Progenitor cell of endocrine pancreas (in vitro differentiated cells): ENCODE data around the gene UBE2U. TPM values are rescaled to one million over a fixed set of nuclear protein-coding genes. Genes with fewer than 3 reads are reported as not detected.

ENCODE experiments used
- DNase-seq: peaks from one replicate; pipeline ENCODE4 v3.0.0; 2021; ENCODE audit warnings: low spot score; ENCODE audit not compliant: unreplicated experiment
- H3K27ac Mint-ChIP-seq: 2 replicates; pipeline ENCODE4 v1.8.0; 2021; ENCODE audit warnings: mild to moderate bottlenecking, moderate library complexity, mixed read lengths
- H3K27me3 Mint-ChIP-seq: 2 replicates; pipeline ENCODE4 v1.8.0; 2021; ENCODE audit warnings: mixed read lengths
- H3K36me3 Mint-ChIP-seq: 2 replicates; pipeline ENCODE4 v1.8.0; 2022; ENCODE audit warnings: mixed read lengths; ENCODE audit not compliant: insufficient read depth
- H3K4me1 Mint-ChIP-seq: 2 replicates; pipeline ENCODE4 v1.8.0; 2021; ENCODE audit warnings: low read depth, mixed read lengths
- H3K4me3 Mint-ChIP-seq: 2 replicates; pipeline ENCODE4 v1.8.0; 2021; ENCODE audit warnings: low read depth, mild to moderate bottlenecking, moderate library complexity, mixed read lengths
- H3K9me3 Mint-ChIP-seq: 2 replicates; pipeline ENCODE4 v1.8.0; 2021; ENCODE audit warnings: low read depth, mixed read lengths
- total RNA-seq: library from RNA; stranded (reverse); gene quantifications from 2 replicates; pipeline ENCODE4 v1.2.1, GENCODE V29; 2021
- TF ChIP-seq, protein P1 (sequence below): fragments of 200-600 bp; sonication (generic); IDR thresholded peaks from one replicate; pipeline ENCODE4 v1.5.0; 2021; ENCODE audit warnings: antibody characterized with exemption, mild to moderate bottlenecking; ENCODE audit not compliant: unreplicated experiment

UBE2U gene
- total RNA-seq, 1 donor from 2014 or later, result not detected

DNA sequence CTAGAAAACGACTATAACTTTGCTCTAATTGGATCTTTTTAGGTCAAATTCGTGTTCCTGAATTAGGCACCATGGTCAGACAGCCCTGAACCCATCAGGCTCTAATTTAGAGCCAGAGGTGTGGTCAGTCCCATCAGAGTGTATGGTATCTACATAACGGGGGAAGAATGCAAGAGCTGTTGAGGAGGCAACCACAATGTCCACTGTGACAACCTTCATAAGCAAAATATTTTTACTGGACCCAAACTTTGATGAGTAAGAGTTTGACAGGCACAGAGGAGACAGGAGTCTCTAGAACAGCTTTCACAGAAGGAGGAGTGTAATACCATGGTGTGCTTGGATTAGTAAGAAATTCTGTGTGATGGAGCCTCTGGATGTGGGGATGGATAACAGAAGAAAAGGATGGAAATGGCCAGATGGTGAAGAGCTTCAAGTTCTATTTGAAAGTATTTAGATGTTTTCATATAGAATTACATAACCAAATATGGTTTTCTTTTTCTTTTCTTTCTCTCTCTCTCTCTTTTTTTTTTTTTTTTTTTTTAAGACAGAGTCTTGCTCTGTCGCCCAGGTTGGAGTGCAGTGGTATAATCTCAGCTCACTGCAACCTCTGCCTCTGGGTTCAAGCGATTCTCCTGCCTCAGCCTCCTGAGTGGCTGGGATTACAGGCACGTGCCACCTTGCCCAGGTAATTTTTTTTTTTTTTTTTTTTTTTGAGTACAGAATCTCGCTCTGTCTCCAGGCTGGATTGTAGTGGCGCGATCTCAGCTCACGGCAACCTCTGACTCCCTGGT, 24.9 kb downstream of the UBE2U start:
- Mint-ChIP-seq H3K4me1 (peaks cover 3% of the 10 kb centered on the region), H3K27ac (no peak overlapping the region), H3K9me3 (no peaks in the 10 kb centered on the region), H3K4me3 (no peak overlapping the region), H3K36me3 (no peaks in the 10 kb centered on the region), H3K27me3 (no peaks in the 10 kb centered on the region)
- no peak for DNase-seq
- TF ChIP-seq, protein P1, sequence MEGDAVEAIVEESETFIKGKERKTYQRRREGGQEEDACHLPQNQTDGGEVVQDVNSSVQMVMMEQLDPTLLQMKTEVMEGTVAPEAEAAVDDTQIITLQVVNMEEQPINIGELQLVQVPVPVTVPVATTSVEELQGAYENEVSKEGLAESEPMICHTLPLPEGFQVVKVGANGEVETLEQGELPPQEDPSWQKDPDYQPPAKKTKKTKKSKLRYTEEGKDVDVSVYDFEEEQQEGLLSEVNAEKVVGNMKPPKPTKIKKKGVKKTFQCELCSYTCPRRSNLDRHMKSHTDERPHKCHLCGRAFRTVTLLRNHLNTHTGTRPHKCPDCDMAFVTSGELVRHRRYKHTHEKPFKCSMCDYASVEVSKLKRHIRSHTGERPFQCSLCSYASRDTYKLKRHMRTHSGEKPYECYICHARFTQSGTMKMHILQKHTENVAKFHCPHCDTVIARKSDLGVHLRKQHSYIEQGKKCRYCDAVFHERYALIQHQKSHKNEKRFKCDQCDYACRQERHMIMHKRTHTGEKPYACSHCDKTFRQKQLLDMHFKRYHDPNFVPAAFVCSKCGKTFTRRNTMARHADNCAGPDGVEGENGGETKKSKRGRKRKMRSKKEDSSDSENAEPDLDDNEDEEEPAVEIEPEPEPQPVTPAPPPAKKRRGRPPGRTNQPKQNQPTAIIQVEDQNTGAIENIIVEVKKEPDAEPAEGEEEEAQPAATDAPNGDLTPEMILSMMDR, result no peak

DNA sequence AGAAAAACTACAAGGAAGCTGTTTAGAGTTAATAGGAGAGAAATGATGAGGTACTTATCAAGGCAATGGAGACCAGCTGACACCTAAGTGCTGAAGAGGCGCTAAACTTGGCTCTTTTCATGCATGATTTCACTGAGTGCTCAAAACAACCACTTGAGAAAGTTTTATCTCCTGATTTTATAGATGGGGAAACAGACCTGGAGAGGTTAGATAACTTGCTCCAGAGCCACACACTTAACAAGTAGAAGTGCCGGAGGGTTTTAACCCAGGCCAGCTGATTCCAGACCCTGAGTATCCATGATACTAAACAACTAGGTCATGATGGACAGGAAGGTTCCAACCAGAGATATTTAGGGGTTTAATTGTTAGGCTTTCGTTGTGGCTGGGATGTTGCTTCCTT, 25.9 kb downstream of the UBE2U start:
- H3K4me3 Mint-ChIP-seq, result no peak overlapping the region
- H3K4me1 Mint-ChIP-seq, result peaks cover 3% of the 10 kb centered on the region
- no peaks in the 10 kb centered on the region for H3K27me3 Mint-ChIP-seq
- TF ChIP-seq, protein P1, result no peak
- no peak for DNase-seq
- no peak overlapping the region for H3K27ac Mint-ChIP-seq
- H3K36me3 Mint-ChIP-seq, result no peaks in the 10 kb centered on the region
- H3K9me3 Mint-ChIP-seq, result no peaks in the 10 kb centered on the region

DNA sequence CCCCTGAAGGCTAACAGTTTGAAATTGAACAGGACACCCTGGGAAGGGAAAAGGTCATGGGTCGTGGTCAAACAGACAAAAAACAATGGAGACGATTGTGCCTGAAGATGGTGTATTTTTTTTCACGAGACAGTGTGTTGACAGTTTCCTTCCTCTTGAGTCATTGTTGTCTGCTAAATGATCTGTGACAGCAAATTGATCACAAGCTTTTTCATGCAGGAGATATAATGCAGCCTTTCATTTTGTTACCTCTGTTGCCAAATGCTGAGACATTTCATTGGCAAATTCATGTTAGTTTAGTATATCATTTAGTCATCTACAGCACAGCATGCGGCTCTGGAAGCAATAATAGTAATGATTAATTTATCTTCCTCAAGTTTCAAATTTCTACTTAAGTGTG, 27.7 kb downstream of the UBE2U start:
- Mint-ChIP-seq H3K36me3 (no peaks in the 10 kb centered on the region), H3K9me3 (no peaks in the 10 kb centered on the region), H3K27ac (no peak overlapping the region), H3K4me3 (no peak overlapping the region), H3K27me3 (no peaks in the 10 kb centered on the region), H3K4me1 (peaks cover 5% of the 10 kb centered on the region)
- TF ChIP-seq, protein P1, result no peak
- no peak for DNase-seq

DNA sequence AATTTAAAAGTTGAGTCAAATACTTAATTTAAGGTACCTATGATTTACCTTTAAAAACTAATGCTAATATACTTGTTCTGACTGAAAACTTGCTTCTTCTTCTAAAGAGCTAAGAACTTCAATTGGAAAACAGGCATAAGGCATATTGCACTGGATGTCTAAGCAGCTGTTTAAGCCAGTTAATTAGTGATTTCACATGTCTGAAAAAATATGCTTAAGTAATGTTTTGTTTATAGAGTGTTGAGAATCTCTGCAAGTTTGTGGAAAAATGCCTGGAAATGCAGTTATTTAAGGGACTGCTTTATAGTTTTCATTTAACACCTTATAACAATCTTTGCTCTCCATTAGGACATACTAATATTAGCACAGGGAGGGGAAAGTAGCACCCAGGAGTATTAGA, 28.2 kb downstream of the UBE2U start:
- Mint-ChIP-seq H3K4me3 (no peak overlapping the region), H3K4me1 (peaks cover 5% of the 10 kb centered on the region), H3K27ac (no peak overlapping the region), H3K27me3 (no peaks in the 10 kb centered on the region), H3K36me3 (no peaks in the 10 kb centered on the region), H3K9me3 (no peaks in the 10 kb centered on the region)
- no peak for DNase-seq
- TF ChIP-seq, protein P1, result no peak

DNA sequence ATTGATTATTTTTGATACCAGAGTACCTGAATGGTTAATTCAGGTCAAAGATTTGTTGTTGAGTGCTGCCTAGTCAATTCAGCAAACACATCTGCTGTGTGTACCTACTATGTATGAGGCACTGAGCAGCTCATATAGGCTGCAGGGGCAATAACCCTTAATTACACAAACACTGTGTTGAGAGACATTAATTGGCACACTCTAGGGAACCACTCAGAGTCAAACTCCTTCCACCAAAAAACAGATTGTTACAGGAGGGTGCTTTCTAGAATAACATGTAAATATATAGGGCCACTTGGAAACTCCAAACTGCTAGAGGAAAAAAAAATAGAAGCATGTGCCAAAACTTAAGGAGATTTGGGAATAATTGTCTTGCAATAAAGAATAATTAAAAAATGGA, 31.3 kb downstream of the UBE2U start:
- no peaks in the 10 kb centered on the region for H3K9me3 Mint-ChIP-seq
- peaks cover 4% of the 10 kb centered on the region for H3K27me3 Mint-ChIP-seq
- TF ChIP-seq, protein P1, result no peak
- peaks cover 5% of the 10 kb centered on the region for H3K4me1 Mint-ChIP-seq
- H3K36me3 Mint-ChIP-seq, result no peaks in the 10 kb centered on the region
- H3K4me3 Mint-ChIP-seq, result no peak overlapping the region
- no peak overlapping the region for H3K27ac Mint-ChIP-seq
- no peak for DNase-seq
